PC-9 (cell line): ENCODE data around the gene ELK4. TPM values are rescaled to one million over a fixed set of nuclear protein-coding genes. Genes with fewer than 3 reads are reported as not detected.

Source experiments
- BruUV-seq: library from RNA; stranded (reverse); fragments of 400-500 nt; replicated peaks from 2 replicates; lab custom pipeline; 2021; lab: Mats Ljungman, UMichigan
- CTCF ChIA-PET: fragments of 300-600 bp; sonication (Branson Sonifier 250); formaldehyde crosslinking; loops from one replicate; lab custom pipeline; 2022; ENCODE audit warnings: antibody characterized with exemption; lab: Charles Lee
- POLR2A ChIA-PET: fragments of 300-600 bp; sonication (Branson Sonifier 250); formaldehyde crosslinking; loops from one replicate; lab custom pipeline; 2022; ENCODE audit warnings: antibody characterized with exemption; ENCODE audit not compliant: unreplicated experiment; lab: Charles Lee
- DNase-seq, 2 experiments: peaks; one replicate each; pipeline versions ENCODE4 v3.0.0 to v3.0.0-alpha.2; 2015 to 2022; ENCODE audit warnings: mixed read lengths in 1 of 2
- H2AFZ ChIP-seq: fragments of 200-600 bp; sonication (generic); 2 replicates; pipeline ENCODE4 v1.8.1; 2017; ENCODE audit warnings: antibody characterized with exemption
- H3F3A ChIP-seq: fragments of 200-600 bp; sonication (generic); 2 replicates; pipeline ENCODE4 v1.8.1; 2017; ENCODE audit warnings: antibody characterized with exemption, mild to moderate bottlenecking, low read depth; ENCODE audit not compliant: insufficient read depth
- H3K27ac ChIP-seq: fragments of 200-600 bp; sonication (generic); 2 replicates; pipeline ENCODE4 v1.6.1; 2016; ENCODE audit warnings: mixed run types
- H3K27me3 ChIP-seq: fragments of 200-600 bp; sonication (generic); 2 replicates; pipeline ENCODE4 v1.6.1; 2016; ENCODE audit warnings: low read depth, mixed run types; ENCODE audit not compliant: insufficient read depth
- H3K36me3 ChIP-seq: fragments of 200-600 bp; sonication (generic); 2 replicates; pipeline ENCODE4 v1.6.1; 2016; ENCODE audit warnings: low read depth, mixed run types
- H3K4me1 ChIP-seq: fragments of 200-600 bp; sonication (generic); replicated peaks from 2 replicates; pipeline ENCODE4 v1.6.1; 2016; ENCODE audit warnings: mixed run types; ENCODE audit not compliant: insufficient read depth
- H3K4me2 ChIP-seq: fragments of 200-600 bp; sonication (generic); 2 replicates; pipeline ENCODE4 v1.6.1; 2017; ENCODE audit warnings: mixed run types
- H3K4me3 ChIP-seq: fragments of 200-600 bp; sonication (generic); 2 replicates; pipeline ENCODE4 v1.6.1; 2016; ENCODE audit warnings: mixed run types
- H3K79me2 ChIP-seq: fragments of 200-600 bp; sonication (generic); 2 replicates; pipeline ENCODE4 v1.6.1; 2017; ENCODE audit warnings: low read depth, mixed run types
- H3K9me2 ChIP-seq: fragments of 200-600 bp; sonication (generic); 2 replicates; pipeline ENCODE4 v1.8.1; 2017; ENCODE audit warnings: mild to moderate bottlenecking; ENCODE audit not compliant: insufficient read depth
- H3K9me3 ChIP-seq: fragments of 200-600 bp; sonication (generic); 2 replicates; pipeline ENCODE4 v1.8.1; 2016; ENCODE audit warnings: low read depth; ENCODE audit not compliant: insufficient read depth
- H4K20me1 ChIP-seq: fragments of 200-600 bp; sonication (generic); 2 replicates; pipeline ENCODE4 v1.8.1; 2017; ENCODE audit not compliant: insufficient read depth
- CTCF ChIP-seq: fragments of 200-600 bp; sonication (generic); conservative IDR thresholded peaks from 2 replicates; pipeline ENCODE4 v1.6.1; 2017; ENCODE audit warnings: mixed run types, antibody characterized with exemption, mild to moderate bottlenecking, moderate library complexity
- EZH2 ChIP-seq: fragments of 200-600 bp; sonication (generic); IDR thresholded peaks from 2 replicates; pipeline ENCODE4 v1.8.0; 2017; ENCODE audit warnings: antibody characterized with exemption, low read depth
- intact Hi-C: fragments of 100-400 bp; cut with micrococcal nuclease; formaldehyde crosslinking; loops from one replicate; pipeline ENCODE4 v1.10.0; 2022; ENCODE audit not compliant: unreplicated experiment
- total RNA-seq: library from RNA; stranded (reverse); gene quantifications from 2 replicates; pipeline ENCODE4 v1.2.3, GENCODE V29; 2021

Gene ELK4
- total RNA-seq, 1 experiment from 2014 or later, result 48.1 TPM

GRCh38 chr1:205579711-205580110, 52.1 kb downstream of the ELK4 start:
- intact Hi-C loops, result loop anchor here (1.0 to 10.0 kb wide), 2 partner anchors 36 to 335 kb away; no protein-coding TSS in a partner anchor
- Histone ChIP-seq H3F3A (peaks cover 16% of the 10 kb centered on the region), H3K36me3 (no peaks in the 10 kb centered on the region), H2AFZ (no peak overlapping the region), H3K27me3 (no peaks in the 10 kb centered on the region), H3K79me2 (no peaks in the 10 kb centered on the region), H3K4me1 (peaks cover 39% of the 10 kb centered on the region), H3K9me2 (no peaks in the 10 kb centered on the region), H3K9me3 (no peaks in the 10 kb centered on the region), H3K4me2 (peak overlapping the region; percentile 50), H3K27ac (no peak overlapping the region), H3K4me3 (no peak overlapping the region), H4K20me1 (no peaks in the 10 kb centered on the region)
- DNase-seq, result no peak
- TF ChIP-seq CTCF (no peak), EZH2 (no peak)
- POLR2A ChIA-PET, result interaction anchor here (0.7 kb wide), 1 partner anchor 231 kb away, joined by 3 read pairs; no protein-coding TSS in a partner anchor
- CTCF ChIA-PET, result interaction anchor here (0.7 to 1.5 kb wide), 7 partner anchors 8 to 225 kb away, joined by 3 to 11 read pairs (median 4); no protein-coding TSS in a partner anchor
- BruUV-seq, result no TSS peak

GRCh38 chr1:205578780-205579571, 52.8 kb downstream of the ELK4 start:
- H3K36me3 ChIP-seq, result no peaks in the 10 kb centered on the region
- peak; percentile 85 to 99 for DNase-seq
- peak overlapping the region; percentile 50 for H3K4me2 ChIP-seq
- H3K4me1 ChIP-seq, result peaks cover 36% of the 10 kb centered on the region
- no peaks in the 10 kb centered on the region for H3K27me3 ChIP-seq
- no TSS peak for BruUV-seq
- peaks cover 16% of the 10 kb centered on the region for H3F3A ChIP-seq
- peak overlapping the region; percentile 35 for H3K27ac ChIP-seq
- TF ChIP-seq CTCF, result no peak
- TF ChIP-seq EZH2, result no peak
- no peak overlapping the region; the same call in 1 of the 2 replicates for H3K4me3 ChIP-seq
- ChIA-PET POLR2A (interaction anchor here (0.7 kb wide), 1 partner anchor 1135 kb away, joined by 4 read pairs; no protein-coding TSS in a partner anchor), CTCF (interaction anchor here (0.7 to 1.5 kb wide), 5 partner anchors 8 to 225 kb away, joined by 3 to 20 read pairs (median 4); no protein-coding TSS in a partner anchor)
- H4K20me1 ChIP-seq, result no peaks in the 10 kb centered on the region
- no peaks in the 10 kb centered on the region for H3K9me2 ChIP-seq
- no peak overlapping the region for H2AFZ ChIP-seq
- H3K9me3 ChIP-seq, result no peaks in the 10 kb centered on the region
- intact Hi-C loops, result loop anchor here (1.0 kb wide), 1 partner anchor 36 kb away; no protein-coding TSS in a partner anchor
- H3K79me2 ChIP-seq, result no peaks in the 10 kb centered on the region

- Histone ChIP-seq H3K9me3 (no peaks in the 10 kb centered on the region), H4K20me1 (no peaks in the 10 kb centered on the region), H3K4me3 (no peak overlapping the region), H3K9me2 (no peaks in the 10 kb centered on the region), H3K27ac (no peak overlapping the region), H3K4me1 (peaks cover 36% of the 10 kb centered on the region), H3K4me2 (peak overlapping the region; percentile 50), H3F3A (peaks cover 16% of the 10 kb centered on the region), H3K79me2 (no peaks in the 10 kb centered on the region), H3K36me3 (no peaks in the 10 kb centered on the region), H3K27me3 (no peaks in the 10 kb centered on the region), H2AFZ (no peak overlapping the region)
- BruUV-seq, result no TSS peak
- CTCF ChIA-PET, result no interaction called here
- intact Hi-C loops, result no loop called here
- POLR2A ChIA-PET, result interaction anchor here (0.6 to 1.0 kb wide), 3 partner anchors 10 to 1389 kb away, joined by 3 to 5 read pairs (median 3); no protein-coding TSS in a partner anchor
- peak in 1 of 2 experiments; percentile 65 for DNase-seq
- TF ChIP-seq CTCF, result no peak
- no peak for TF ChIP-seq EZH2
These were observed 53.7 kb downstream of the ELK4 start for GRCh38 chr1:205577874-205578658.
